ENCODE measurements around the gene TMEM179.

The TMEM179 gene

DNA sequence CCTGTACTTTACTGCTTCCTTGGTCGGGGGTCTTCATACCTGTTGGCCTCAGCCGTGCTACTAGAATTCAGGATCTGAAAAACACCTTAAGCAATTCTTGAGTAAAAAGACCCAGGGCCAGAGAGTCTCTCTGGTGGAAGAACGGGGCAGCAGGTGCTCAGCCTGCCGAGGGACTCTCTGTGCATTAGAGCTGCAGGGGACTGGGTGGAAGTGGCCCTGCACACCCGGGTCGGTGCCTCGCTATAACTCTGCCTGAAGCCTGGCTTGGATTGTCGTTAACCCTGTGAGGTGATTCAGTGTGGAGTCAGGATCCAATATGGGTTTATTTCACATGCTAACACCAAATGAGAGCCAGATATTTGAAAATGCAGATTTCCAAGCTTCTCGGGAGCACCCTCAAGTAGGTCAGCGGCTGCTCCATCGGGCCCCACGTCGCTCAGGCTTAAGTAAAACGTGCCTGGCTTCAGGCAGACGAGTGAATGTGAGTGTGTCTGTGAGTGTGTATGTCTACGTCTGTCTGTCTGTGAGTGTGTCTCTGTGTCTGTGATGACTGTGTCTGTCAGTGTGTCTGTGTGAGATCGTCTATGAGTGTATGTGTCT is 60.1 kb downstream of the TMEM179 start:
- no peak overlapping the region for H3K4me3 ChIP-seq
- H3K9me3 ChIP-seq, result no peaks in the 10 kb centered on the region
- no peaks in the 10 kb centered on the region for H3K36me3 ChIP-seq (replicated peaks)
- peaks cover 47% of the 10 kb centered on the region for H3K27me3 ChIP-seq (ENCODE audit: low read depth)
- H3K4me1 ChIP-seq, result no peaks in the 10 kb centered on the region
- in situ Hi-C loops (cut with MboI; ENCODE audit: low sequenced_read_pairs), result no loop called here
- no peak for DNase-seq (ENCODE audit: low spot score in 2 of 2)

DNA sequence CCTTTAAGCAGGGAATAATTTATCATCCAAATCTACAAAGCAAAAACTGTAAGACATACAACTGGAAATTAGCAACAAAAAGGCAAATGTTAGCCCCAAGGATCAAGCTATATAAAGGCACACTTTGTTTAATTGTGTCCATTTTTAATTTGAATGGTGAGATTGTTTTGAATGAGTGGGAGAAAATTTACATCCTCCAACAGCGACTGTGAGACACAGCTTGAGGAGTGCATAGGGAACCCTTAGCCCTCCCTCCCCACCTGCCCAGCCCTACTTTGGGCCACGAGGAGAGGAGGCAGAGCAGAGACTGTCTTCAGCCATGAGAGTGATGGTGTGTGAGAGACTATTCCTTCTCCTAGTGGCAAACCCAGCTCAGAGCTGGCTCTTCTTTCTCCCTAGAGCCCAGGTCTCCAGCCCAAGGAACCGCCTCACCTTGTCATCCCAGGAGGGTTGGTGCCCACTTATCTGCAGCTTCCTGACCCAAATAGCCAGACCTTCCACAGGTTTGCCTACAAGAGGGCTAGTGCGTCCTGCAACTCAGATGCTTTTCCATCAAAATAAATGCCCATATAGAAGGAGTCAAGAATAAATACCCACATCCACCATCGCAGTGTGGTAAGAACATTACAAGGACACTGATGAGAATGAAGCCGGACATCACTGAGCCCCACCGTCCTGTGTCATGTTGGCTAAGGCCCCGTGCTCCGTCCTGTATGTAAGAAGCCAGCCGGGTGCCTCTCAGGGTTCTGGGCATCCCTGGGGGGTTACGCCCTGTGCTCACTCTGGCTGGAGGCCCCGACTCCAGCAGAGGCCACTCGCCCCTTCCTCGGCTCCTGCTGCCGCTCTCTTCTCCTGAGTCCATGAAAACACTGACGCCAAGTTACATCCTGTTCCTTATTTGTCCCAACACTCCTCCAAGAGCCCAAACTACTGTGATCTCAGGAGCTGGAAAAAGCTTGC is 61.4 kb downstream of the TMEM179 start:
- Histone ChIP-seq H3K9me3 (no peaks in the 10 kb centered on the region), H3K36me3 (replicated peaks) (no peaks in the 10 kb centered on the region), H3K4me1 (no peaks in the 10 kb centered on the region), H3K27me3 (ENCODE audit: low read depth) (peaks cover 47% of the 10 kb centered on the region), H3K4me3 (no peak overlapping the region)
- in situ Hi-C loops (cut with MboI; ENCODE audit: low sequenced_read_pairs), result no loop called here
- peak; percentile 35 to 50 for DNase-seq (ENCODE audit: low spot score in 2 of 2)

- H3K27me3 ChIP-seq (ENCODE audit: low read depth), result peaks cover 40% of the 10 kb centered on the region
- H3K4me1 ChIP-seq, result no peaks in the 10 kb centered on the region
- in situ Hi-C loops (cut with MboI; ENCODE audit: low sequenced_read_pairs), result no loop called here
- no peaks in the 10 kb centered on the region for H3K36me3 ChIP-seq (replicated peaks)
- H3K9me3 ChIP-seq, result no peaks in the 10 kb centered on the region
- DNase-seq (ENCODE audit: low spot score in 2 of 2), result no peak
- H3K4me3 ChIP-seq, result no peak overlapping the region
Observed at GRCh38 chr14:104541905-104542465, 62.6 kb downstream of the TMEM179 start.

Data from HAP-1 (cell line).